Liver (tissue), 9 donors: ENCODE results near the gene LDB3. TPM values are rescaled to one million over a fixed set of nuclear protein-coding genes. Genes with fewer than 3 reads are reported as not detected.

Source experiments
- DNase-seq: peaks from one replicate; pipeline ENCODE4 v3.0.0-alpha.2; 2017; ENCODE audit warnings: low spot score
- H3K27ac ChIP-seq, 2 donors: one replicate each; pipeline ENCODE4 v1.7.0; 2013; ENCODE audit warnings: inconsistent platforms in 2 of 2, low read length in 2 of 2, control low read depth in 1 of 2, low read depth in 1 of 2, mild to moderate bottlenecking in 1 of 2
- H3K27me3 ChIP-seq, 4 donors: one replicate each; pipeline versions ENCODE4 v1.6.1 to v1.7.0; 2013; ENCODE audit warnings: low read length in 3 of 4, inconsistent platforms in 1 of 4, mild to moderate bottlenecking in 1 of 4, moderate library complexity in 1 of 4; ENCODE audit not compliant: control insufficient read depth in 4 of 4, insufficient read depth in 4 of 4
- H3K36me3 ChIP-seq, 4 donors: one replicate each; pipeline versions ENCODE4 v1.6.1 to v1.7.0; 2013; ENCODE audit warnings: low read length in 3 of 4, mild to moderate bottlenecking in 3 of 4, low read depth in 1 of 4, moderate library complexity in 1 of 4; ENCODE audit not compliant: control insufficient read depth in 4 of 4, insufficient read depth in 3 of 4
- H3K4me1 ChIP-seq, 4 donors: one replicate each; pipeline versions ENCODE4 v1.6.1 to v1.7.0; 2013; ENCODE audit warnings: low read length in 3 of 4, mild to moderate bottlenecking in 3 of 4, moderate library complexity in 1 of 4; ENCODE audit not compliant: control insufficient read depth in 4 of 4, insufficient read depth in 4 of 4
- H3K4me3 ChIP-seq, 3 donors: one replicate each; pipeline versions ENCODE4 v1.6.1 to v1.7.0; 2013; ENCODE audit warnings: low read length in 3 of 3, control low read depth in 1 of 3, low read depth in 1 of 3, mild to moderate bottlenecking in 1 of 3
- H3K9ac ChIP-seq, 2 donors: one replicate each; pipeline ENCODE4 v1.7.0; 2013; ENCODE audit warnings: low read length in 2 of 2, mild to moderate bottlenecking in 2 of 2, moderate library complexity in 2 of 2, control low read depth in 1 of 2, low read depth in 1 of 2
- H3K9me3 ChIP-seq, 4 donors: one replicate each; pipeline versions ENCODE4 v1.6.1 to v1.7.0; 2013; ENCODE audit warnings: low read length in 3 of 4; ENCODE audit not compliant: control insufficient read depth in 4 of 4
- EGR1 ChIP-seq, 2 donors: IDR thresholded peaks; 2 replicates each; pipeline ENCODE4 v1.6.1; 2016 to 2018; ENCODE audit warnings: antibody characterized with exemption in 2 of 2, low read depth in 2 of 2
- FOXA1 ChIP-seq: IDR thresholded peaks from 2 replicates; pipeline ENCODE4 v1.6.1; 2016; ENCODE audit warnings: antibody characterized with exemption
- MAX ChIP-seq: IDR thresholded peaks from 2 replicates; pipeline ENCODE4 v1.6.1; 2016; ENCODE audit warnings: antibody characterized with exemption
- NR2F2 ChIP-seq: IDR thresholded peaks from 2 replicates; pipeline ENCODE4 v1.6.1; 2016; ENCODE audit warnings: antibody characterized with exemption
- RAD21 ChIP-seq, 2 donors: IDR thresholded peaks; 2 replicates each; pipeline ENCODE4 v1.6.1; 2016; ENCODE audit warnings: antibody characterized with exemption in 2 of 2, mild to moderate bottlenecking in 2 of 2
- RXRA ChIP-seq, 2 donors: IDR thresholded peaks; 2 replicates each; pipeline ENCODE4 v1.6.1; 2017 to 2018; ENCODE audit warnings: antibody characterized with exemption in 2 of 2, mild to moderate bottlenecking in 1 of 2
- SP1 ChIP-seq: IDR thresholded peaks from 2 replicates; pipeline ENCODE4 v1.6.1; 2018; ENCODE audit warnings: antibody characterized with exemption, mild to moderate bottlenecking
- YY1 ChIP-seq: IDR thresholded peaks from 2 replicates; pipeline ENCODE4 v1.6.1; 2016; ENCODE audit warnings: antibody characterized with exemption, mild to moderate bottlenecking
- ZBTB33 ChIP-seq: IDR thresholded peaks from 2 replicates; pipeline ENCODE4 v1.6.1; 2016; ENCODE audit warnings: antibody characterized with exemption
- WGBS: extraction: QIAGEN DNeasy Blood & Tissue Kit; methylation state at CpG from one replicate; pipeline ENCODE4 v1.1.7; 2013; 5-methylcytosine and 5-hydroxymethylcytosine counted together
- polyA plus RNA-seq, 2 donors: library from polyadenylated mRNA; stranded (reverse) in 1 of 2; unstranded in 1 of 2; fragments of 200-250 nt in 1 of 2; fragments of >200 nt in 1 of 2; fragmentation: Nextera tagmentation in 1 of 2; extraction: Ambion mirVana in 1 of 2; gene quantifications; one replicate each; pipeline versions ENCODE4 v1.2.1 to v1.2.3, GENCODE V29; 2013 to 2015
- total RNA-seq, 2 donors: library from RNA; depleted of rRNA; stranded (reverse); fragments of >200 nt; gene quantifications; one replicate each; pipeline ENCODE4 v1.2.3, GENCODE V29; 2014
- TF ChIP-seq, protein P1 (sequence below): IDR thresholded peaks from 2 replicates; pipeline ENCODE4 v1.6.1; 2016; ENCODE audit warnings: antibody characterized with exemption, mild to moderate bottlenecking
- donor health status: healthy.
- donor health status: healthy.
- donor health status: healthy.
- donor health status: healthy.
- donor health status: healthy.

Gene LDB3
- total and polyA plus RNA-seq, 4 donors: 0.09 to 0.42 (median 0.15) TPM; not detected in 1

- Histone ChIP-seq H3K9ac (no peak overlapping the region), H3K27me3 (no peaks in the 10 kb centered on the region), H3K4me1 (no peaks in the 10 kb centered on the region), H3K4me3 (no peak overlapping the region), H3K36me3 (no peaks in the 10 kb centered on the region), H3K9me3 (no peaks in the 10 kb centered on the region), H3K27ac (no peak overlapping the region)
- WGBS: 88% methylated on average over 2 of the region's 2 CpGs
- DNase-seq: no peak
- TF ChIP-seq NR2F2: no peak
- TF ChIP-seq, protein P1, sequence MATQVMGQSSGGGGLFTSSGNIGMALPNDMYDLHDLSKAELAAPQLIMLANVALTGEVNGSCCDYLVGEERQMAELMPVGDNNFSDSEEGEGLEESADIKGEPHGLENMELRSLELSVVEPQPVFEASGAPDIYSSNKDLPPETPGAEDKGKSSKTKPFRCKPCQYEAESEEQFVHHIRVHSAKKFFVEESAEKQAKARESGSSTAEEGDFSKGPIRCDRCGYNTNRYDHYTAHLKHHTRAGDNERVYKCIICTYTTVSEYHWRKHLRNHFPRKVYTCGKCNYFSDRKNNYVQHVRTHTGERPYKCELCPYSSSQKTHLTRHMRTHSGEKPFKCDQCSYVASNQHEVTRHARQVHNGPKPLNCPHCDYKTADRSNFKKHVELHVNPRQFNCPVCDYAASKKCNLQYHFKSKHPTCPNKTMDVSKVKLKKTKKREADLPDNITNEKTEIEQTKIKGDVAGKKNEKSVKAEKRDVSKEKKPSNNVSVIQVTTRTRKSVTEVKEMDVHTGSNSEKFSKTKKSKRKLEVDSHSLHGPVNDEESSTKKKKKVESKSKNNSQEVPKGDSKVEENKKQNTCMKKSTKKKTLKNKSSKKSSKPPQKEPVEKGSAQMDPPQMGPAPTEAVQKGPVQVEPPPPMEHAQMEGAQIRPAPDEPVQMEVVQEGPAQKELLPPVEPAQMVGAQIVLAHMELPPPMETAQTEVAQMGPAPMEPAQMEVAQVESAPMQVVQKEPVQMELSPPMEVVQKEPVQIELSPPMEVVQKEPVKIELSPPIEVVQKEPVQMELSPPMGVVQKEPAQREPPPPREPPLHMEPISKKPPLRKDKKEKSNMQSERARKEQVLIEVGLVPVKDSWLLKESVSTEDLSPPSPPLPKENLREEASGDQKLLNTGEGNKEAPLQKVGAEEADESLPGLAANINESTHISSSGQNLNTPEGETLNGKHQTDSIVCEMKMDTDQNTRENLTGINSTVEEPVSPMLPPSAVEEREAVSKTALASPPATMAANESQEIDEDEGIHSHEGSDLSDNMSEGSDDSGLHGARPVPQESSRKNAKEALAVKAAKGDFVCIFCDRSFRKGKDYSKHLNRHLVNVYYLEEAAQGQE: no peak
- TF ChIP-seq SP1: no peak
These were observed 54.7 kb downstream of the LDB3 start for GRCh38 chr10:86723009-86723408.

DNA sequence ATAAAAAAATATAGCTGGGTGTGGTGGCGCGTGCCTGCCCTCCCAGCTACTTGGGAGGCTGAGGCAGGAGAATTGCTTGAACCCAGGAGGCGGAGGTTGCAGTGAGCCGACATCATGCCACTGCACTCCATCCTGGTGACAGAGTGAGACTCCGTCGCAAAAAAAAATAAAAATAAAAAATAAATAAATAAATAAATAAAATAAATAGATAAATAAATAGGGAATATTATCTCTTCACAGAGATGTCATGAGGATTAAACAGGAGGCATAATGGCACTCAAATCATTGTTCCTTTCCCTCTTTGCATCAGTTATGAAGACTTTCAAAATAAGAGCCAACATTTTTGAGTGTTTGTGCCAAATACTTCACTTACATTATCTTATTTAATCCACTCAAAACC lies 56.1 kb downstream of the LDB3 start:
- Histone ChIP-seq H3K4me1 (no peaks in the 10 kb centered on the region), H3K4me3 (no peak overlapping the region), H3K9me3 (no peaks in the 10 kb centered on the region), H3K36me3 (no peaks in the 10 kb centered on the region), H3K27me3 (no peaks in the 10 kb centered on the region), H3K27ac (no peak overlapping the region), H3K9ac (no peak overlapping the region)
- TF ChIP-seq SP1 (no peak), EGR1 (IDR thresholded peaks at IDR 0.05; ENCODE audit: low read depth in 2 of 2) (no peak), FOXA1 (no peak), YY1 (no peak), MAX (no peak), RAD21 (IDR thresholded peaks at IDR 0.05) (no peak), ZBTB33 (no peak), RXRA (IDR thresholded peaks at IDR 0.05) (no peak)
- DNase-seq: no peak
- 98% methylated on average over 6 of the region's 6 CpGs for whole genome bisulfite sequencing

DNA sequence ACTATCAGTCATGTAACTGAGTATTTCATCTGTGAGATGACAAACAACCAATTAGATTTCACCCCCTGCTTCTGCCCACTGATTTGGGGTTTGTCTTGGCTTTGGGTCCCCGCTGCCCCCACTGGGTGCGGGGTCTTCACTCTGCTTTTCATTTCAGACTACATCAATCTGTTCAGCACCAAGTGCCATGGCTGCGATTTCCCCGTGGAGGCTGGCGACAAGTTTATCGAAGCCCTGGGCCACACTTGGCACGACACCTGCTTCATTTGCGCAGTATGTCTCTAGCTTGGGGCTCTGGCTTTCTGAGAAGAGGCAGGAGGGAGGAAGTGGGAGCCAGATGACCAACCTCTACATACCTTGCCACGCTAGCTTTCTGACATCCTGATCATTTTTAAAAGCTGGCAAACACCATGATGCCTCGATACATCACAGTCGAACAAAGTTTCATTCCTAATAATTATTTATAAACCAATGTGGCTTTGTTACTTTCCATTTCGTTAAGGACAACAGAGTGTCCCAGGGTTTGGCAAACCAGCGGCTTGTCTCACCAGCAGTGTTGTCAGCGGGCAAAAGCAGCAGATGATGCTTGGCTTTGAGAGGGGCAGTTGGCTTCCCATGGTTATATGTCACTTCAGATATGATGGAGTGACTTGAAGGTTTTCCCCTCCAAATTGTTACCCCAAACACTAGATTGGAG lies 57.8 kb downstream of the LDB3 start:
- no peaks in the 10 kb centered on the region for H3K27me3 ChIP-seq
- no peak overlapping the region for H3K4me3 ChIP-seq
- no peaks in the 10 kb centered on the region for H3K36me3 ChIP-seq
- no peak overlapping the region for H3K9ac ChIP-seq
- TF ChIP-seq NR2F2: no peak
- H3K4me1 ChIP-seq: peaks cover 7 to 10% (median 8%) of the 10 kb centered on the region in 4 donors
- H3K9me3 ChIP-seq: no peaks in the 10 kb centered on the region
- H3K27ac ChIP-seq: no peak overlapping the region
- DNase-seq: no peak
- 95% methylated on average over 14 of the region's 14 CpGs for WGBS
